ENCODE data around the gene GPR55.

The GPR55 gene

DNA sequence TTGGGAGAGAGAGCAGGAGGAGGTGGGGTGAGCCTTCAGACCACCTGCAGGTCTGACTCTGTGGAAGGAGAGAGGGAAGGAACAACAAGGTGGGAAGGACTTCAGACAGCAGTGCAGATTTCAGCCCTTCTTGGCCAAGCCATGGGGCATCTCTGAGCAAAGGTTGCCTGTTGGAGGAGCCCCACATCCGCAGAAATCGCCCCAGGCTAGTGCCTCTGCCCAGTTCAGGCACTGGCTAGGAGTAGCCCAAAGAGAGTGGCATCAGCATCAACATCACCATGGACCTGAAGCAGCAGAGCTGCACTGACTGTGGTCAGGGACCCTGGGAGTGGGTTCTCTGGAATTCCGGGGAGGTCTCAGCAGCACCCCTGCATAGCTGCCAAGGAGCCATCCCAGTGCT lies 10.2 kb downstream of the GPR55 start:
- no peak for DNase-seq

DNA sequence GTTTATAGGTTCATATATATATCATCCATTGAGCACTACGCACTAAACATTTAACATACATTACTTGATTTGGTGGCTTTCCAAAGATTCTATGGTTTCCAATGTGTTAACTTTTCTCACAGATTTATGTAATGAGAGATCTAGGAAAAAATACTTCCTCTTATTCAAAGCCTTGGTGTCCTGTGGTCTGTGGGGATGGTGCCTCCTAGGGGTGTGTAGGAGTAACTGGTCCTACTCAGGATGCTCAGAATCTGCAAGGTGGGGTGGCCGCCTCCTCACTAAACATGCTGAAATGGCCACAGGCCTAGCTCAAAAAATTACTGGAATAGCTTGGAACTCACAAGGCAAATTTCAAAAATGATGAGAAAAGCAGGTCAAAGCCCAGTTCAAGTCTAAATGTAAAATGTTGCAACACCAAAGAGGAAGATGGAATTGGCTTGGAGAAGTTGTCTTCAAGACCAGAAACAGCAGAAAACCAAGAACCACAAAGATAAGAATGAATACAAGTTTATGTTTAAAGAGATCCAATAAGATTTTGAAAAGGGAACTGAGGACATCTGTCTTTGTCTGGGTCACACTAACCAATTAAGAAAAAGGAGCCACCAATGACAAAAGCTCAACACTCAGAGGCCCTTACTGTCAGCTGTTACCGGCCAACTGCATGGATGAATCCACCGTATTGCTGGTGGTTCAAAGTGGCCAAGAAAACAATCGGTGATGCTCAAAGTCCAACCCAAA lies 11.5 kb downstream of the GPR55 start:
- DNase-seq: peak; percentile 15

DNA sequence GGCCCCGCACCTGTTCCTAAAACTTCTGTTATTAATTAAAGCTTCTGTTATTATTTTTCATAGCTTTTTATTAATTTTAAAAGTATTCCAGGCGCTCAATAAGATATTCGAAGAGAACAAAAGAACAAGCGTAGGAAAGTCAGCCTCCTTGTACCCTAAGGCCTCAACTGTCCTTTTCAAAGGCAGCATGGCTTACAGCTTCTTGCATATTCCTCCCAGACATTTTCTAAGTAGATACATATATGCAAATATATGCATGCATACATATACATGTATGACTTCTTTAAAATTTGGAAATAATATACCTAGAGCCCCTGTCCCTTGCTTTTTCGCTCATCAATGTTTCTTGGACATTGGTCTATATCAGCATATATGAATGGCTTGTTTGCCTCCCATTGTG lies 12.3 kb downstream of the GPR55 start:
- DNase-seq: no peak

DNA sequence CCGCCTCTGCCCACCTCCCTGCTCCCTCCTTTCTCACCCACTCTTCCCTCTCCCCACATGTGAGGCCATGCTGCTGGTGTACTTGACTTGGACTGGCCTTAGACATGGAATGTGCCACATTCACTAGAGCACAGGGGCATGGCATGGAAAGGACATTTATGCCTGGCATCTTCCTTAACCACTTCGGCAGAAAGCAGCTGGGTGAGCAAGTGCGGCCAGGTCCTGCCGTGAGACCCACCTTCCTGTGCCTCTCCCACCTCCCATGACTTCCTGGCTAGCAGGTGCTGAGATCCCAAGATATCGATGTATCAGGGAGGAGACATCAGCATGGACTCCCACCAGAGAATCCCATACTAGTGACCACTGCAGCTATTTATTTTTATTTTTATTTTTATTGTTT lies 13.0 kb downstream of the GPR55 start:
- no peak for DNase-seq

DNA sequence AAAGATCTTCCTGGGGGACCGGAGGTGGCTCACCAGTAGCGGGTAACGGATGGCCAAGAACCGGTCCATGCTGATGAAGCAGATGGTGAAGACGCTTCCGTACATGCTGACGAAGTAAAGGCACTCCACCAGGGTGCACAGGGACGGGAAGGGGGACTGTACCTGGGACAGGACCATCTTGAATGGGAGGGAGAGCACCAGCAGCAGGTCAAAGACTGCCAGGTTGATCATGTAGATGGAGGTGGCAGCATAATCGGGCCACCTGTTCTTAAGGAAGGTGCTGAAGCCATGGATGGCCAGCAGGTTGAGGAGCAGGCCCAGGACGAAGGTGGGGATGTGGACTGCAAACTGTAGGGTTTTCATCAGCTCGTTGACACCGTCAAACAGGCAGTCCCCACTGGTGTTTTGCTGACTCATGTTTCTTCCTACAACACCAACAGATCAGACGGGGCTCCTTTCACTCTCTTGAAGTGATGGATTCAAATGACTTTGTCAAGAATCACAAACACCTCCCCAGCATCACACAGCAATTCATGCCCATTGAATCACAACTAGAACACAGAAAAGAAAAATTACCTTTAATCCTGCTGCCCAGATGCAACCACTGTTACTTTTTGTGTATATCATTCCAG lies 14.4 kb downstream of the GPR55 start:
- no peak for DNase-seq

DNA sequence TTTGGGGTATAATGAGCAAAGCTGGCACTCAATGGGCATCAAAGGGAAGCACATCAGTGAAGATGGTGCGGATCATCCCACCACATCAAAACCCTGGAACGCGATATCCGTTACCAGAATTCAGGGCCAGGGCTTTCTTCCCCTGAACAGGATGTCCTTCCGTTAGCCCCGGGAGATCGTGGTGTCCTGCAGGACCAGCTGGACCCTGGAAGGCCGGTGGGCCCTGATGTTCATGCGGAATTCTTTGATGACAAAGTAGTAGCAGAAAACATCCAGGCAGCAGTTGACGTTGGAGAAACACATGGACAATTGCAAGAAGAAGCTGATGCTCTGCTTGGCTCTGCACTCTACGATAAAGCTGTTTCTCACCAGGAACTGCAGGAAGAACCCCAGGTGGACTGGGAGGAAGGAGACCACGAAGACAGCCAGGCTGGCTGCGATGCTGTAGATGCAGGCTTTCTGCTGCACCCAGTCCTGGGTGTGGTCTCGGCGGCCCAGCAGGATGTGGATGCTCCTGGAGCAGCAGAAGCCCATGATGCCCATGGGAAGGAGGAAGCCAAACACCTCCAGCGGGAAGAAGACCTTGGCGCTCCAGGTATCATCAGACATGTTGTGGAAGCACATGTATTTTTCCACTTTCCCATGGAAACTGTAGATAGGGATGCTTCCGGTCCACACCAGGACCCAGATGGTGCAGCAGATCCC lies 15.0 kb downstream of the GPR55 start:
- no peak for DNase-seq

DNA sequence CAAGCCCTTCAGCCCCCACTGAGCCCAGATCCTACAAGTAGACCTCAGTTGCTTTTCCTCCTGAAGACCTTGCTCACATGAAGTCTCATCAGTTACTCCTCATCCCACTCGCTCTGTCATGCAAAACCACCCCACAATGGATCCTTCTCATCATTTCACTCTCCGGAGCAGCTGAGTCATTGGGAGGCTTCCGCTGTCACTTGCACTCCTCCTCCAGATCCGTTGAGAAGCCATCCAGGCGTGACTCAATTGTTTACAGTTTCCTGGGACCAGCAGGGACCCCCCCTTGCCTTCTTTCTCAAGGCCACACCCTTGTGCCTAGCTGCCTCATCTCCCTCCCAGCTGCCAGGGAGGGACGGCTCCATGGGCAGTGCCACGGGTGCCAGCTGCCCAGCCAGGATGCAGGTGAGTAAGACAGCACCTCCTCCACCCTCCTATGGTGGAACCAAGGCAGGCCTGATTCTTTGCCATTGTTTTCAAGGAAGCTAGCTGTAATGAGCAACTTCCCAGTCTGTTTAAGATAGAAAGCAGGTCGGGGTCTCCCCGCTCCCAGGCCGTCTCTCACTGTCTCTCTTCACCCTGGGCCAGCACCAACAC lies 16.3 kb downstream of the GPR55 start:
- peak; percentile 71 for DNase-seq

DNA sequence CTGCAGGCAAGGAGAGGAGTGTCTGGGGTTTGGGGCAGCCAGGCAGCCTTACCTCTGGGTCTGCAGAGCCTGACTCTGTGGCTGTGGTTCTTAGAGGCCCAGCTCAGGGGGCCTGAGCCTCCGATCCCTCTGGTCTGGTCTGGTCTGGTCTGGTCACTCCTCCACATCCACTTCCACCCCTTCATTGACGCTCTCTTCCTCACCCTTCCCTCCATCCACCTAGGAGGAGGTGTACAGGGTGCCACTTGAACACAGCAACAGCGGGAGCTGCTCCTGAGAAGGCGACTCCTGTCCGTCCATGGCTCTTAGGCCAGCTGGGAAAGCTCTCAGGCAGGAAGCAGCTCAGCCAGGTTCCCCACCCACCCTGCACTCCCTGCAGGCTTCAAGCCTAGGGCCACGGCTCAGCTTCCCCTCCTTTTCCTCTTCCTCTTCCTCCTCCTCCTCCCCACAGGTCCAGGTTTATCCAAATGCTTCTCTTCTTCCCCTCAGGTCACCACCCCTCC lies 16.9 kb downstream of the GPR55 start:
- DNase-seq: no peak

DNA sequence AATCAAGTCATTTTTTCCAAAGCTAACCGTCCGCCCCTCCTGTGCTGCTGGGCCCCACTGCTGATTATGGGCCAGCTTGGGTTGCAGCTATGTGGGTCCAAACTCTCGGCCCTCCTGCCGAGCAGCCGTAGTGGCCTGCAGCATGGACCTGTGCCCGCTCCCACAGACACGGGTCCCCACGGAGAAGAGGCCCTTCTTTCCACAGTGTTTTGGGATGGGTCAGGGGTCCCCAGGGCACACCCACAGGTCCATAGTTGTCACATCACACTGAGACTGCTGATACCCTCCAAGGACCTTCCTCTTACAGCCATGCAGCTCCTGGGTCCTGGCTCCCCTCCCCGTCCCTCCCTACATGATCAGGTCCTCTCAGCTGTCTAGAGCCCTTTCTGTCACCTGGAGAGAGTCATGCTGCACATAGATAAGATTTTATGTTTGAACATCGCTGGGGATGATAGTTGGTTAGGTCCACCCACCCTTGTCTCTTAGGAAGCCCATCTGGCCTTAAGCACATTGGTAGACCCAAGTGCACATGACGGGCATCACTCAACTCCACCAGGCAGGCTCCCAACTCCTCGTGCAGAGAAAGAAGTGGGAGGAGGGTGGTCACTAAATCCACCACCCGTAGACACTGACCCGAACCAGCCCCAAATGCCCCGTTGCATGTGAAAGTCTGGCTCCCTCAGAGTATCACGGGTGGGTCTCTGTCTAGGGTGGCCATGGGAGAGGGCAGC lies 17.5 kb downstream of the GPR55 start:
- no peak for DNase-seq

DNA sequence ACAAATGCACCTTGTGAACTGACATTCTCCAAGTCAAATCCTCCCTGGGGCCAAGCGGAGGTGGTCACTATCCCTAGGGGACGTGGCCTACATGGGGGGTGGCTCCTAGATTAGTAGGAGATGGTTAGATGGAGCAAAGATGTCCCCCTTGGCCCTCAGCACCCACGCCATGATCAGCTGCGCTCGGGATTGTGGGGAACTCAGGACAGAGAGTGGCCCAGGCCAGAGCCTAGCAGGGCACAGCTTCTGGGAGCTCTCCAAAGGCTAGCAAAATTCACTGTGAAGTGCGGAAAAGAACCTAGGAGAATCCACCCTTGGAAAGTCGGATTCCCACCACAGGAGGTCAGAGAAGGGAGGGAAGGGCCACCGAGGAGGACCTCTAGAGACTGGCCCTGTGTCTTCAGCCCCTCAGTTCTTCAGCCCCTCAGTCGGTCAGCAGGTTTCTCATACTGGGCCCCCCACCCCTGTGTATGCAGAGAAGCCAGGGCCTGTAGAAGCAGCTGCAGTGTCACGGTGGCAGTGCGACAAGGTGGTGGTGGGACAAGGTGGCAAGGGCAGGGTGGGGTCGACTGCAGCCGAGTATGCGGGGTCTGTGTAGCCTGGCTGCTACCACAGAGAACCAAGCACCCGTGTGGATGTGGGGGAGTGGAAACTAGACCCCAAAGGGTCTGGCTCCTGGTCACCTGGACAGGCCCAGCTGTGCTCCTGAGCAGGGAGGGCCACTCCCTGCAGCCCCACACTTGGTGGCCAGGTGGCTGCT lies 18.4 kb downstream of the GPR55 start:
- no peak for DNase-seq

DNA sequence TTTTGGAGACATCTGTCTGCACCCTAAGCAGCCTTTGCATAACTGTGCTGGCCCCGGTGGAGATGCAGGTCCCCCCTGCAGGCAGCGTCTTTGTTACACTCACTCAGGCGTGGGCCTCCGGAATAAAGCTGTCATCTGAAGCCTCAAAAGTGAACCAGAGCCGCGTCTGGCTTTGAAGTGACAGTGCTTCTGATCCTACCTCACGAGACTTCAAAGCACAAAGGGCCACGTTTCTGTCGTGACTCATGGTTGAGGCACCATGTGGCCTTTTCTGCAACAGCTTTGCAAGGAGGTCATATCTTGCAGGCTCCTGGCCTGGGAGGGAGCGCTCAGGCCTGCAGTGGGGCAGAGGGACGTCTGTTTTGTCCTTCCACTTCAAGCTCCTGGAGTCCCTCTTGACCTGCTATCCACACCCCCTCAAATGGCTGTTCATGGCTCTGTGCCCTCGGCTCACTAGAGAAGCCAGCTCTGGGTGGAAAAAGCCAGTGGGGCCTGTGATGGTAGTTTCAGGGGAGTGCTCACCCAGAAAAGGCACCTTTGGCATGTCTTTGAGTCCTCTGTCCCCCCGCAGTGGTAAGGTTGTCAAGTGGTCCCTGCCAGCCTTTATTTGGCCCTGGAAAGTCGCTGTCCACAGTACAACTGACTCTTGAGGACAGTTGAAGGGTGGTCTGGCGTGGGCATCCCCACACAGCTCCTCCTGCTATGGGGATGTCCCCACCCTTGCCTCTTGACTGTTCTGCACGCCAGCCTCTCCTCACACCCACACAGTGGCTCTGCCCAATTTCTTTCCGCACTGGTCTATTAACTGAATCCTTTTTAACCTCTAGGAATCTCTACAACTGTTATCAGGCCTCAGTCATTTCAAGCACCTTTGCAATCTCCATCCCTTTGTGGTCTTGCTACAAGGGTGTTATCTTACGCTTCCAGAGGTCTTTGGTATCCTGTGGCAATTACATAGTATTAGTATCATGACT lies 19.3 kb downstream of the GPR55 start:
- no peak for DNase-seq

DNA sequence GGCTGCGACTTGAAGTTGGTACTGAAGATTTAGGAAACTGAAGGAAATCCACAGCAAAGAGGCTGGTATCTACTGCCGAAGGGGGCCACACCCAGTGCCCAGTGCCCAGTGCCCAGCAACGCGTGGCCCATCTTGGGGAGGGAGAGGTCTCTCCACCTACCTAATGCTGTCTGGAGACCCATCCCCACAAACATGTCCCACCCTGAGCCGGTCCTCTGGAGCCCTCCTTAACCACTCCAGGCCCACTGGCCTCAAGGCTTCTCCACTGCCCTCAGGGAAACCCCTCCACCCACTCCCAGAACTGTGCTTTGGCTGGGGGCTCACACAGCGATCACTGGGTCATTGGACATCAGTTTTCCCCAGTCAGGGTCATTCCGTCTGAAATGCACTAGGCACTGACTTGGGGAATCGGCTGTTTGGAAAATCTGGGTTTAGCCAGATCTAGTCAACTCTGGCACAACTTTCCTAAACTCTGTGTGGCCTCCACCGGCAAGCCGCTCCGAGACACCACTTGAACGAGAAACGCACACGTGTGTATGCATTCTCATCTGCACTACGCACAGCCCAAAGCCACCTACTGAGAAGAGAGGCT lies 20.1 kb downstream of the GPR55 start:
- no peak for DNase-seq

DNA sequence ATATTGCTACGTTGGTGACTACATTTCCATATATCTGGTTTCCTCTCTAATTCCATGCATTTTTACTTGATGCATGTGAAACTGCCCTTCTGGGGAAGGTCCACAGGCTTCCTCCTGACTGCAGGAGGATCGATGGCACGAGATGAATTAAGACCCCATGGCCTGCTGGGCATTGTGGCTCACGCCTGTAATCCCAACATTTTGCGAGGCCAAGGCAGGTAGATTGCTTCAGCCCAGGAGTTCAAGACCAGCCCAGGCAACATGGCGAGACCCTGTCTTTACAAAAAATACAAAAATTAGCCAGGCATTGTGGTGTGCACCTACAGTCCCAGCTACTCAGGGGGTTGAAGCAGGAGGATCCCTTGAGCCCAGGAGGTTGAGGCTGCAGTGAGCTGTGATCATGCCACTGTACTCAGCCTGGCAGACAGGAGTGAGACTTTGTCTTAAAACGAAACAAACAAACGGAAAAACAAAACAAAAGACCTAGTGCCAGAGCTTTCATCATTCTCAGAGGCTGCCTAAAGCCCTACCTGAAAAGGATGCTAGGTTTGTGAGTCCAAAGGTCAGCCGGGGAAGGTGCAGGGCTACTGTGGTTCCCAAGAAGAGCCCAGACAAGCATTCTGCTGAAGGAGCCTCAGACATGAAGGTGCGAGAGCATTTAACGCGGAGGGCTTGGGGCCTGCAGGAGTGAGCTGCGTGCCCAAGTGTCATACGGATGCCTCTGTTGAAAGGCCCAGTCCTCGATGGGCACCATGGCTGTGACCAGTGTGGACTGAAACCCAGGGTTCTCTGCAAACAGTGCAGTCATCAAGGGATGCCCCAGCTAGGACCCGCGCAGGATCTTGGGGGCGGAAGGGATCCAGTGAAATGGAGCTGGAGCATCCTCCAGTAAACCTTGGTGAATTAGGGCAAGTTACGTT lies 21.6 kb downstream of the GPR55 start:
- no peak for DNase-seq

DNA sequence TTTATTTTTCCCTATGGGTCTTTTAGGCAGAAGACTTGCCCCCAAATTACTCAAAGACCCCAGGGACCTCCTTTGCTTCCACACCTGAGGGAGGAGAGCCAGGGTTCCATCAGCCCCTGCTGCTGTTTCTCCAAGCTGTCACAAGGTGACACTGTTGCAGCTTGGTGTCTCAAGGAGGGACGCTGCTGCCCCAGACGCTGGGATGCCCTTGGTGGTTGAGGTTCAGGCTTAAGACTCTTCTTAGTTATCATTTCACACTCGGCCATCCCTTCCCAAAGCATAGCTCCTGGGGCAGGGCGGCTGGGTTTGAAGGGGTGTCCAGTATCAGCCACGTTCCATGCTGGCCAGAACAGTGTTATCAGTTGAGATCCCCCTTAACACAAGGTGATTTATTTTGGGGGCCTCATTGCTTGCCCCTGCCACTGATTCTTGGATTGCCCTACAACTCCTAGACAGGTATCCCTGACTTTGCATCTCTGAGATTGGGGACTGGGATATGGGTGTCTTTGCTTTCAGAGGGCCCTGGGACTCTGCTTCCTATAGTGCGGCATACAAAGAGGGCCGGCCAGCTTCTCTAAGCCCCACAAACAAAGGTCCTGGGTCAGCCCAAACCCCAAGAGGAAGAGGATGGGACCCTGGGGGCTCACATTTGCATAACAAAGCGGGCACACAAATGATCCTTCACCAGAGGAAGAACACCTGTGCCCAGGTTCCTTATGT lies 22.7 kb downstream of the GPR55 start:
- DNase-seq: peak; percentile 16

DNA sequence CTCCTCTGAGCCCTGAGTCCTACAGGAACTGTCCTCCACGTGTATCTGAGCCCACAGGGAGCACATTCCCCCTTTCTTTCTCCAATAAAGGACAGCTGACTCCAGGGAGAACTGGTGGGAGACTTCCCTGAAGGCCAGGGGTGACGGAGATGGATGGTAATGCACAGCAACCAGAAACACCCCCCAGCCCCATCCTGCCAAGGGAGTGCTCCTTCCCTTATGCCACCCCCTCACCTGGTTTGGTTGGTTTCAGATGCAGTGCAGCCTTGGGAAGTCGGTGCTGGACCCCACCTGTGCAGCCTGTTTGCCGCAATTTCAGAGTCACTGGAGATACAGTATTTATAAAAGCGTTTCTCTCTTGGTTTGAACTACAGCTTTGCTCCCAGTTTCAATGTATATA lies 24.0 kb downstream of the GPR55 start:
- no peak for DNase-seq

DNA sequence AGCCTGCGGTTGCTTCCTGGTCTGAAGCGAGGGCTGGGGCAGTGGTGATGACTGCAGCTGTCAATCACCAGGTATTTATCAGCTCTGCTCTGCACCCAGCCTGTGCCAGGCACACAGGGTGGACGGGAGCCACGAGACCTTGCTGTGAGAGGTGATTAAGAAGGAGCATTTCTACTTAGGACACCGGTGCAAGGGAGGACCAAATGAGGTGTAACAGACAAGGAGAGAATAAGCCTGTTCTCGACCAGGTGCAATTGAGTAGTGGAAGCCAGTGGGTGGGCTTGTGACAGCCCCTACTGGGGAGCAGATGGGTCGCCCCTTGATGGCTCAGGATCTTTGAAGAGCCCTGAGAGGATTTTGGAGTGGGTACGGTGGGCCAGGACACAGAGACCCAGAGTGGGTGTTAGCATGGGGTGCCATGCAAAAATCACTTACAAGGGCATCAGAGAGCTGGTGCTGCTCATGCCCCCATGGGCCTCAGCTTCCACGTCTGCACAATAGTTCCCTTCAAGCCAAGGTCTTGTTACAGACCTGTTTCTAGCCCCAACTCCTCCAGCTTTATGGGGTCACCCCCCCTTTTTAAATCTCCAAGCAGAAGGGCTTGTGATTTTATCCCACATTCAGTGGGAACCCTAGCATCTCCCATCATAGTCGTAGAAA lies 24.6 kb downstream of the GPR55 start:
- DNase-seq: no peak

DNA sequence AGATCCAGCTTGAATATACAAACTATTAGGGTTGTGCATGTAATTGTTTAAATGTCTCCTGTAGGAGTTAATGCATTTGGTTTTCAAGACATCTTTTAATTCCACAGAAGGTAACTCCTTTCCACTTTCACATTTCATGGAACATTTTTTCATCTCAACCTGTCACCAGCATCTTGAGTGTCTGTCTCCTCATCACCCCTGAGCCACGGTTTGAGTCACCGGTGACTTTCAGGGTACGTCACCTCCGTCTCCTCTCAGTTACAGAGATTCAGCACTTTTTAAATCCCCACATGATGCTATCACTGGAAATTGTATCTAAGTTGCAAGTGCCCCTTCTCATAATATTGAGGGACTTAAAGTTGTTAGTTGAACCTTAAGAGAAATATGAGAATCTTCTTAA lies 25.3 kb downstream of the GPR55 start:
- DNase-seq: no peak

DNA sequence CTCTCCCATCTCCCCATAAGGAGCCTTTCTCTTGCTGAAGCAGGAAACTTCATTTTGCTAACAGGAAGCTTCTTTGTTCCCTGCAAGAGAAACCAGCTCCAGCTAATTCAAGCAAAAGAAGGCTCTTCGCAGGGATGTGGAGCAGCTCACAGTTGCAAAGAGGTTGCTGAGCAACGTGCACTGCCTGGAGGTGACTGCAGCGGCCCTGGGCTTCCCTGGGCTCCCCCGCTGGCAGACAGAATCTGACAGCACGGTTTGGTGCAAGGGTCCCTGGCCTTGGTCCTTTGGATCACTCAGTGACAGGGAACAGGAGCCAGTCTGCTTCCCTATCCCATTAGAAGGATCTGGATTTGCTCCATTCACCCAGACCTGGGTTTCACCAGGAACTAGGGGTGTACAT lies 25.8 kb downstream of the GPR55 start:
- DNase-seq: no peak

Data from DMS153 (cell line).